ENCODE data around the gene TRIM2. TPM values are rescaled to one million over a fixed set of nuclear protein-coding genes. Genes with fewer than 3 reads are reported as not detected.
A peak's percentile ranks its signal among the peaks of the same experiment; 100 is the strongest.

The TRIM2 gene
- total RNA-seq, 1 donor from 2014 or later = 35.9 TPM

- intact Hi-C loops (cut with DNase I) = no loop called here
- Histone ChIP-seq H3K27me3 (no peaks in the 10 kb centered on the region), H3K36me3 (no peaks in the 10 kb centered on the region), H3K4me3 (no peak overlapping the region), H3K9me3 (no peaks in the 10 kb centered on the region), H3K4me1 (no peaks in the 10 kb centered on the region), H3K27ac (no peak overlapping the region)
- no peak for TF ChIP-seq CTCF (IDR thresholded peaks at IDR 0.05)
- DNase-seq = no peak
- no peak for ATAC-seq
Measured at GRCh38 chr4:153335665-153336064, 131.4 kb downstream of the TRIM2 start.

GRCh38 chr4:153337686-153338085, 133.4 kb downstream of the TRIM2 start:
- Histone ChIP-seq H3K36me3 (no peaks in the 10 kb centered on the region), H3K4me3 (no peak overlapping the region), H3K27me3 (no peaks in the 10 kb centered on the region), H3K4me1 (no peaks in the 10 kb centered on the region), H3K9me3 (no peaks in the 10 kb centered on the region), H3K27ac (no peak overlapping the region)
- no peak for ATAC-seq
- DNase-seq = no peak
- intact Hi-C loops (cut with DNase I) = no loop called here
- no peak for TF ChIP-seq CTCF (IDR thresholded peaks at IDR 0.05)

- DNase-seq (no peak), ATAC-seq (peak; percentile 26)
- intact Hi-C loops (cut with DNase I) = loop anchor here (5.0 kb wide), 1 partner anchor 236 kb away; no protein-coding TSS in a partner anchor
- H3K27ac ChIP-seq = no peak overlapping the region
- no peak for TF ChIP-seq CTCF (IDR thresholded peaks at IDR 0.05)
- H3K27me3 ChIP-seq = no peaks in the 10 kb centered on the region
- H3K4me3 ChIP-seq = no peak overlapping the region
- H3K36me3 ChIP-seq = no peaks in the 10 kb centered on the region
- no peaks in the 10 kb centered on the region for H3K9me3 ChIP-seq
- peaks cover 9% of the 10 kb centered on the region for H3K4me1 ChIP-seq
Measured at GRCh38 chr4:153341575-153342090, 137.4 kb downstream of the TRIM2 start.

- no peaks in the 10 kb centered on the region for H3K9me3 ChIP-seq
- H3K27me3 ChIP-seq = no peaks in the 10 kb centered on the region
- no peak for TF ChIP-seq CTCF (IDR thresholded peaks at IDR 0.05)
- H3K4me3 ChIP-seq = no peak overlapping the region
- DNase-seq (no peak), ATAC-seq (no peak)
- H3K36me3 ChIP-seq = no peaks in the 10 kb centered on the region
- H3K27ac ChIP-seq = no peak overlapping the region
- intact Hi-C loops (cut with DNase I) = loop anchor here (5.0 kb wide), 1 partner anchor 234 kb away; no protein-coding TSS in a partner anchor
- peaks cover 9% of the 10 kb centered on the region for H3K4me1 ChIP-seq
Measured at GRCh38 chr4:153342751-153343552, 138.7 kb downstream of the TRIM2 start.

- intact Hi-C loops (cut with DNase I) = loop anchor here (5.0 kb wide), 1 partner anchor 233 kb away; no protein-coding TSS in a partner anchor
- peak; percentile 97 for ATAC-seq
- H3K4me1 ChIP-seq = peaks cover 9% of the 10 kb centered on the region
Measured at GRCh38 chr4:153344131-153345011, 140.1 kb downstream of the TRIM2 start, which contains the start of gene MND1. MND1 (plus strand) TSS chr4:153344688; CDS start chr4:153344738, 50 bp downstream.

More at GRCh38 chr4:153344131-153345011, 140.1 kb downstream of the TRIM2 start, which contains the start of gene MND1:
- TF ChIP-seq CTCF (IDR thresholded peaks at IDR 0.05) = peak; percentile 95
- Histone ChIP-seq H3K36me3 (no peaks in the 10 kb centered on the region), H3K9me3 (no peaks in the 10 kb centered on the region), H3K27ac (no peak within 1 kb of the TSS), H3K4me3 (peak within 1 kb of the TSS; percentile 90), H3K27me3 (no peaks in the 10 kb centered on the region)
- peak; percentile 93 for DNase-seq

All from upper lobe of right lung (tissue), 1 donor.